GM21447 (cell line): Measurements from ENCODE around the gene LINC00237.
A peak's percentile ranks its signal among the peaks of the same experiment; 100 is the strongest.

Experiments
- ATAC-seq: cut with Tn5 transposase; IDR thresholded peaks from one replicate; pipeline ENCODE4 v1.9.1; 2021; ENCODE audit not compliant: unreplicated experiment

LINC00237 gene

GRCh38 chr20:21125849-21126580 is 19.9 kb upstream of the LINC00237 start, which contains the start of gene KIZ:
TSS of gene KIZ (plus strand) at chr20:21126082. CDS start at chr20:21126116, 34 bp downstream.
- peak; percentile 93 for ATAC-seq

- ATAC-seq, result peak; percentile 23
Observed at GRCh38 chr20:21125072-21125848, 19.1 kb upstream of the LINC00237 start.

- no peak for ATAC-seq
Observed at GRCh38 chr20:21124190-21124589, 18.0 kb upstream of the LINC00237 start.

GRCh38 chr20:21118782-21119181 is 12.6 kb upstream of the LINC00237 start:
- no peak for ATAC-seq

GRCh38 chr20:21118138-21118537 is 12.0 kb upstream of the LINC00237 start:
- no peak for ATAC-seq

GRCh38 chr20:21117521-21117920 is 11.4 kb upstream of the LINC00237 start:
- no peak for ATAC-seq

- ATAC-seq, result no peak
Observed at GRCh38 chr20:21114584-21114983, 8.4 kb upstream of the LINC00237 start.

GRCh38 chr20:21113697-21114096 is 7.5 kb upstream of the LINC00237 start:
- ATAC-seq, result no peak

- ATAC-seq, result no peak
Observed at GRCh38 chr20:21111416-21111815, 5.3 kb upstream of the LINC00237 start.

GRCh38 chr20:21110811-21111210 is 4.7 kb upstream of the LINC00237 start:
- no peak for ATAC-seq

GRCh38 chr20:21109144-21109543 is 3.0 kb upstream of the LINC00237 start:
- ATAC-seq, result no peak

GRCh38 chr20:21105429-21106170 is 558 bp downstream of the LINC00237 start:
- ATAC-seq, result no peak

GRCh38 chr20:21104921-21105320 is 1.2 kb downstream of the LINC00237 start:
- ATAC-seq, result no peak

- no peak for ATAC-seq
Observed at GRCh38 chr20:21104466-21104761, 1.7 kb downstream of the LINC00237 start.

- no peak for ATAC-seq
Observed at GRCh38 chr20:21103582-21104465, 2.3 kb downstream of the LINC00237 start.

- ATAC-seq, result no peak
Observed at GRCh38 chr20:21102603-21103311, 3.4 kb downstream of the LINC00237 start.

- ATAC-seq, result no peak
Observed at GRCh38 chr20:21101932-21102575, 4.1 kb downstream of the LINC00237 start.

GRCh38 chr20:21101453-21101931 is 4.7 kb downstream of the LINC00237 start:
- no peak for ATAC-seq
